ENCODE data around the gene JDP2.

Gene JDP2

GRCh38 chr14:75511201-75511600 lies 83.4 kb downstream of the JDP2 start:
- DNase-seq = no peak
- no peak overlapping the region for H3K27ac ChIP-seq
- H3K4me3 ChIP-seq = no peak overlapping the region
- H3K27me3 ChIP-seq = no peaks in the 10 kb centered on the region
- H3K36me3 ChIP-seq = no peaks in the 10 kb centered on the region
- intact Hi-C loops (cut with DNase I; ENCODE audit: low total_unique reads) = no loop called here
- peaks cover 0 to 12% (median 11%) of the 10 kb centered on the region in 3 donors for H3K9me3 ChIP-seq
- TF ChIP-seq CTCF (IDR thresholded peaks at IDR 0.05) = no peak
- H3K4me1 ChIP-seq = peaks cover 0 to 13% (median 7%) of the 10 kb centered on the region in 4 donors

GRCh38 chr14:75513911-75514672 lies 86.3 kb downstream of the JDP2 start:
- no peak overlapping the region for H3K4me3 ChIP-seq
- DNase-seq = no peak
- peaks cover 0 to 13% (median 7%) of the 10 kb centered on the region in 4 donors for H3K4me1 ChIP-seq
- no peaks in the 10 kb centered on the region for H3K36me3 ChIP-seq
- no peaks in the 10 kb centered on the region for H3K27me3 ChIP-seq
- no peak for TF ChIP-seq CTCF (IDR thresholded peaks at IDR 0.05)
- intact Hi-C loops (cut with DNase I; ENCODE audit: low total_unique reads) = no loop called here
- peaks cover 0 to 12% (median 11%) of the 10 kb centered on the region in 3 donors for H3K9me3 ChIP-seq
- no peak overlapping the region for H3K27ac ChIP-seq

- H3K4me3 ChIP-seq = peak overlapping the region; percentile 41 to 43
- intact Hi-C loops (cut with DNase I; ENCODE audit: low total_unique reads) = no loop called here
- no peak for TF ChIP-seq CTCF (IDR thresholded peaks at IDR 0.05)
Measured at GRCh38 chr14:75514673-75515628, 87.1 kb downstream of the JDP2 start.

GRCh38 chr14:75515629-75515996 lies 87.8 kb downstream of the JDP2 start:
- DNase-seq = no peak
- intact Hi-C loops (cut with DNase I; ENCODE audit: low total_unique reads) = no loop called here
- Histone ChIP-seq H3K36me3 (no peaks in the 10 kb centered on the region), H3K4me1 (peaks cover 0 to 13% (median 7%) of the 10 kb centered on the region in 4 donors), H3K4me3 (peak overlapping the region; percentile 41 to 43), H3K27me3 (no peaks in the 10 kb centered on the region), H3K27ac (no peak overlapping the region), H3K9me3 (peaks cover 0 to 11% (median 9%) of the 10 kb centered on the region in 3 donors)
- TF ChIP-seq CTCF (IDR thresholded peaks at IDR 0.05) = no peak

More at GRCh38 chr14:75514673-75515628, 87.1 kb downstream of the JDP2 start:
- Histone ChIP-seq H3K4me1 (peaks cover 0 to 13% (median 7%) of the 10 kb centered on the region in 4 donors), H3K9me3 (peaks cover 0 to 12% (median 11%) of the 10 kb centered on the region in 3 donors), H3K27ac (no peak overlapping the region), H3K27me3 (no peaks in the 10 kb centered on the region), H3K36me3 (no peaks in the 10 kb centered on the region)
- no peak for DNase-seq

GRCh38 chr14:75518625-75519024 lies 90.8 kb downstream of the JDP2 start:
- Histone ChIP-seq H3K9me3 (no peaks in the 10 kb centered on the region), H3K27ac (no peak overlapping the region), H3K4me3 (no peak overlapping the region), H3K36me3 (no peaks in the 10 kb centered on the region), H3K4me1 (peaks cover 0 to 13% (median 7%) of the 10 kb centered on the region in 4 donors), H3K27me3 (peaks cover 0 to 7% of the 10 kb centered on the region in 2 donors)
- DNase-seq = no peak
- no peak for TF ChIP-seq CTCF (IDR thresholded peaks at IDR 0.05)
- intact Hi-C loops (cut with DNase I; ENCODE audit: low total_unique reads) = no loop called here

Data from tibial artery (tissue), 4 donors.